Measurements from ENCODE around the gene ANKRD60.

ANKRD60 gene

GRCh38 chr20:58196402-58197184 is 31.9 kb downstream of the ANKRD60 start:
- Histone ChIP-seq H2AFZ (ENCODE audit: low read depth, low read length) (no peak overlapping the region), H3K36me3 (ENCODE audit: insufficient read depth, low read length) (no peaks in the 10 kb centered on the region), H3K79me2 (ENCODE audit: insufficient read depth, low read length) (no peaks in the 10 kb centered on the region), H3K4me3 (ENCODE audit: low read depth in 1 of 2, low read length in 2 of 2) (no peak overlapping the region), H3K27ac (ENCODE audit: low read length) (no peak overlapping the region), H3K27me3 (ENCODE audit: insufficient read depth, low read length, poor library complexity) (peaks cover 2% of the 10 kb centered on the region), H3K9me3 (ENCODE audit: insufficient read depth, low read length, severe bottlenecking) (no peaks in the 10 kb centered on the region), H3K4me2 (ENCODE audit: insufficient read depth, low read length) (no peak overlapping the region), H3K9ac (ENCODE audit: low read depth, low read length) (no peak overlapping the region), H4K20me1 (ENCODE audit: insufficient read depth, low read length) (peaks cover 4% of the 10 kb centered on the region), H3K4me1 (ENCODE audit: insufficient read depth, low read length) (no peaks in the 10 kb centered on the region)
- DNase-seq (no peak), ATAC-seq (ENCODE audit: insufficient read depth, low read depth) (0 out of 3 replicates have a peak, but pooled peaks have one; percentile 33)
- TF ChIP-seq CTCF (IDR thresholded peaks at IDR 0.05; ENCODE audit: borderline replicate concordance, extremely low read depth, low read length, poor library complexity, severe bottlenecking): no peak
- no peak for TF ChIP-seq EZH2 (IDR thresholded peaks at IDR 0.05; ENCODE audit: borderline replicate concordance, low read depth, low read length, severe bottlenecking)

GRCh38 chr20:58195047-58195446 is 33.4 kb downstream of the ANKRD60 start:
- Histone ChIP-seq H2AFZ (ENCODE audit: low read depth, low read length) (no peak overlapping the region), H3K36me3 (ENCODE audit: insufficient read depth, low read length) (no peaks in the 10 kb centered on the region), H3K4me3 (ENCODE audit: low read depth in 1 of 2, low read length in 2 of 2) (no peak overlapping the region), H3K4me1 (ENCODE audit: insufficient read depth, low read length) (no peaks in the 10 kb centered on the region), H3K9ac (ENCODE audit: low read depth, low read length) (no peak overlapping the region), H3K79me2 (ENCODE audit: insufficient read depth, low read length) (no peaks in the 10 kb centered on the region), H3K27ac (ENCODE audit: low read length) (no peak overlapping the region), H4K20me1 (ENCODE audit: insufficient read depth, low read length) (peaks cover 4% of the 10 kb centered on the region), H3K9me3 (ENCODE audit: insufficient read depth, low read length, severe bottlenecking) (no peaks in the 10 kb centered on the region), H3K27me3 (ENCODE audit: insufficient read depth, low read length, poor library complexity) (peaks cover 2% of the 10 kb centered on the region), H3K4me2 (ENCODE audit: insufficient read depth, low read length) (no peak overlapping the region)
- DNase-seq (no peak), ATAC-seq (ENCODE audit: insufficient read depth, low read depth) (no peak)
- TF ChIP-seq EZH2 (IDR thresholded peaks at IDR 0.05; ENCODE audit: borderline replicate concordance, low read depth, low read length, severe bottlenecking) (no peak), CTCF (IDR thresholded peaks at IDR 0.05; ENCODE audit: borderline replicate concordance, extremely low read depth, low read length, poor library complexity, severe bottlenecking) (no peak)

GRCh38 chr20:58194175-58194791 is 34.2 kb downstream of the ANKRD60 start:
- peaks cover 6% of the 10 kb centered on the region for H3K27me3 ChIP-seq (ENCODE audit: insufficient read depth, low read length, poor library complexity)
- no peak for TF ChIP-seq CTCF (IDR thresholded peaks at IDR 0.05; ENCODE audit: borderline replicate concordance, extremely low read depth, low read length, poor library complexity, severe bottlenecking)
- no peak for TF ChIP-seq EZH2 (IDR thresholded peaks at IDR 0.05; ENCODE audit: borderline replicate concordance, low read depth, low read length, severe bottlenecking)
- H3K27ac ChIP-seq (ENCODE audit: low read length): no peak overlapping the region
- no peak overlapping the region for H2AFZ ChIP-seq (ENCODE audit: low read depth, low read length)
- DNase-seq: no peak
- H3K4me1 ChIP-seq (ENCODE audit: insufficient read depth, low read length): no peaks in the 10 kb centered on the region
- no peak for ATAC-seq (ENCODE audit: insufficient read depth, low read depth)
- H3K9me3 ChIP-seq (ENCODE audit: insufficient read depth, low read length, severe bottlenecking): no peaks in the 10 kb centered on the region
- H3K4me3 ChIP-seq (ENCODE audit: low read depth in 1 of 2, low read length in 2 of 2): no peak overlapping the region
- H3K9ac ChIP-seq (ENCODE audit: low read depth, low read length): no peak overlapping the region
- no peak overlapping the region for H3K4me2 ChIP-seq (ENCODE audit: insufficient read depth, low read length)
- H4K20me1 ChIP-seq (ENCODE audit: insufficient read depth, low read length): peaks cover 4% of the 10 kb centered on the region
- no peaks in the 10 kb centered on the region for H3K79me2 ChIP-seq (ENCODE audit: insufficient read depth, low read length)
- H3K36me3 ChIP-seq (ENCODE audit: insufficient read depth, low read length): no peaks in the 10 kb centered on the region
